Upper lobe of left lung (tissue), 6 donors: ENCODE measurements around the gene HPCA. TPM values are rescaled to one million over a fixed set of nuclear protein-coding genes. Genes with fewer than 3 reads are reported as not detected.

Experiments used
- ATAC-seq, 2 donors: fragments of 200-7000 bp; cut with Tn5 transposase; one replicate each; pipeline ENCODE4 v1.9.1; 2022; ENCODE audit warnings: mild to moderate bottlenecking in 2 of 2, moderate library complexity in 2 of 2; ENCODE audit not compliant: low FRiP score in 2 of 2
- DNase-seq, 2 donors: peaks; one replicate each; pipeline ENCODE4 v3.0.0-alpha.2; 2019 to 2020
- H3K27ac ChIP-seq, 4 donors: fragments of 200-600 bp; sonication (generic); one replicate each; pipeline ENCODE4 v1.5.1; 2016 to 2019
- H3K27me3 ChIP-seq, 4 donors: fragments of 200-600 bp; sonication (generic); one replicate each; pipeline ENCODE4 v1.5.1; 2017 to 2019
- H3K36me3 ChIP-seq, 4 donors: fragments of 200-600 bp; sonication (generic); one replicate each; pipeline ENCODE4 v1.5.1; 2016 to 2019
- H3K4me1 ChIP-seq, 4 donors: fragments of 200-600 bp; sonication (generic); one replicate each; pipeline ENCODE4 v1.5.1; 2018 to 2019
- H3K4me3 ChIP-seq, 4 donors: fragments of 200-600 bp; sonication (generic); one replicate each; pipeline ENCODE4 v1.5.1; 2017 to 2019; ENCODE audit warnings: mild to moderate bottlenecking in 2 of 4, moderate library complexity in 1 of 4
- H3K9me3 ChIP-seq, 4 donors: fragments of 200-600 bp; sonication (generic); one replicate each; pipeline ENCODE4 v1.5.1; 2018 to 2019
- EP300 ChIP-seq, 4 donors: sonication (generic); formaldehyde crosslinking; IDR thresholded peaks; one replicate each; pipeline ENCODE4 v1.5.1; 2017; ENCODE audit warnings: antibody characterized with exemption in 4 of 4, control low read depth in 2 of 4
- POLR2A ChIP-seq, 4 donors: fragments of 450-650 bp; IDR thresholded peaks; one replicate each; pipeline ENCODE4 v1.5.1; 2016 to 2017; ENCODE audit warnings: antibody characterized with exemption in 4 of 4, mild to moderate bottlenecking in 2 of 4
- POLR2AphosphoS5 ChIP-seq, 2 donors: sonication (generic); formaldehyde crosslinking; IDR thresholded peaks; one replicate each; pipeline ENCODE4 v1.5.1; 2017; ENCODE audit warnings: antibody characterized with exemption in 2 of 2
- WGBS, 2 donors: methylation state at CpG; one replicate each; pipeline ENCODE4 v1.1.5; 2017 to 2018; 5-methylcytosine and 5-hydroxymethylcytosine counted together
- total RNA-seq, 6 donors: library from RNA; depleted of rRNA in 4 of 6; stranded (reverse); fragments of >200 nt in 4 of 6; gene quantifications; one replicate each; pipeline versions ENCODE4 v1.1.0 to v1.2.1, GENCODE V29; 2016 to 2021
- TF ChIP-seq, protein P1 (sequence below), 6 experiments: fragments of 450-650 bp in 4 of 6; fragments of 200-600 bp in 2 of 6; sonication (generic) in 2 of 6; IDR thresholded peaks; one replicate each; pipeline ENCODE4 v1.5.1; 2016 to 2019; ENCODE audit warnings: antibody characterized with exemption in 6 of 6
- donor health status: DM: no; HTN: no; CAD: no; lungs with moderate emphysema.
- donor health status: DM: no; HTN: yes; CAD: no; lungs with severe emphysema.

The HPCA gene
- total RNA-seq, 6 donors from 2014 or later = not detected

DNA sequence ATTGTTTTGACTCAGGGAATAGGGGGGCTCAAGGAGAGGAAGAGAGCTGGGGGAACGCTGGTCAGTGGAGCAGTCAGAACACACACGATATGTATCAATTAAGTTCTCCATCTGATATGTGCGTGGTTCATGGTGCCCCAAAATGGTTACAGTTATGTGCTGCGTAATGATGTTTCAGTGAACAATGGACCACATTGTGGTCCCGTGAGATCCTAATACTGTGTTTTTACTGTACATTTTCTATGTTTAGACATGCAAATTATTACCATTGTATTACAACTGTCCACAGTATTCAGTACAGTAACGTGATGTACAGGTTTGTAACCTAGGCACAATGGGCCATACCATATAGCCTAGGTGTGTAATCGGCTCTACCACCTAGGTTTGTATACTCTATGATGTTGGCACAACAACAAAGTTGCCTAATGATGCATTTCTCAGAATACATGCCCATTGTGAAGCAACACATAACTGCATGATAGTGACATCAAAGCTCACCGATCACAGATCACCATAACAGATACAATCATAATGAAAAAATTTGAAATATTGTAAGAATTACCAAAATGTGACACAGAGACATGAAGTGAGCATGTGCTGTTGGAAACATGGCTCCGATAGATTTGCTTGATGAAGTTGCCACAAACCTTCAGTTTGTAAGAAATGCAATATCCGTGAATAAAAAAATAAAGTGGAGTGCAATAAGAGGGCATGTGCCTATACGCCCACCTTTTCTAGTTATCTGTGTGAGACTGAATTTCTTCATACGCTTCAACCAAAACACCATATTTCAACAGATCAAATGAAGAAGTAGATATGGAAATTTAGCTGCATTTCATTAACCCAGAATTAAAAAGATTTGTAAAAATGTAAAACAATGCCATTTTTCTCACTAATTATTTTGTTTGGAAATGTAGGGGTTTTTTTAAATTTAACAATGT lies 29.7 kb downstream of the HPCA start:
- Histone ChIP-seq H3K27me3 (no peaks in the 10 kb centered on the region), H3K27ac (no peak overlapping the region), H3K4me3 (no peak overlapping the region), H3K36me3 (no peaks in the 10 kb centered on the region), H3K4me1 (no peaks in the 10 kb centered on the region), H3K9me3 (no peaks in the 10 kb centered on the region)
- ATAC-seq (no peak), DNase-seq (no peak)
- 90 to 91% methylated on average over 12 of the region's 12 CpGs for whole genome bisulfite sequencing, 2 donors
- TF ChIP-seq POLR2A (IDR thresholded peaks at IDR 0.05) (no peak), EP300 (IDR thresholded peaks at IDR 0.05) (no peak), POLR2AphosphoS5 (IDR thresholded peaks at IDR 0.05) (no peak)
- TF ChIP-seq, protein P1, sequence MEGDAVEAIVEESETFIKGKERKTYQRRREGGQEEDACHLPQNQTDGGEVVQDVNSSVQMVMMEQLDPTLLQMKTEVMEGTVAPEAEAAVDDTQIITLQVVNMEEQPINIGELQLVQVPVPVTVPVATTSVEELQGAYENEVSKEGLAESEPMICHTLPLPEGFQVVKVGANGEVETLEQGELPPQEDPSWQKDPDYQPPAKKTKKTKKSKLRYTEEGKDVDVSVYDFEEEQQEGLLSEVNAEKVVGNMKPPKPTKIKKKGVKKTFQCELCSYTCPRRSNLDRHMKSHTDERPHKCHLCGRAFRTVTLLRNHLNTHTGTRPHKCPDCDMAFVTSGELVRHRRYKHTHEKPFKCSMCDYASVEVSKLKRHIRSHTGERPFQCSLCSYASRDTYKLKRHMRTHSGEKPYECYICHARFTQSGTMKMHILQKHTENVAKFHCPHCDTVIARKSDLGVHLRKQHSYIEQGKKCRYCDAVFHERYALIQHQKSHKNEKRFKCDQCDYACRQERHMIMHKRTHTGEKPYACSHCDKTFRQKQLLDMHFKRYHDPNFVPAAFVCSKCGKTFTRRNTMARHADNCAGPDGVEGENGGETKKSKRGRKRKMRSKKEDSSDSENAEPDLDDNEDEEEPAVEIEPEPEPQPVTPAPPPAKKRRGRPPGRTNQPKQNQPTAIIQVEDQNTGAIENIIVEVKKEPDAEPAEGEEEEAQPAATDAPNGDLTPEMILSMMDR (IDR thresholded peaks at IDR 0.05) = no peak

DNA sequence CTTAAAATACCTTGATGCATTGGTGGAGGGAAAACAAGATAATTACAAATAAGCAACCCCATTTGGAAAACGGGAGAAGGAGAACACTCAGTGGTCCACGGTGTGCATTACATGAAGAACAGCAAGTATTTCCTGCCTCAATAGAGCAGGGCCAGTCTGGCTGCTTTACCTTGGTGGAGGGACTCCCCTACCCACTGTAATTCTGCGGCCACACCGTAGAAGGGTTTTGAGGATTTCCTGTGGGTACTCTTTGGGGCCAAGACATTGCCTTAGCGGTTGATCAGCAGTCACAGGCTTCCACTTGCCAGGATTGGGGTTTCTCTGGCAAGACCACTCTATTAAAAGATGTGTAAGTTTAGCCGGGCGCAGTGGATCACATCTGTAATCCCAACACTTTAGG lies 31.2 kb downstream of the HPCA start:
- Histone ChIP-seq H3K27ac (no peak overlapping the region), H3K36me3 (no peaks in the 10 kb centered on the region), H3K9me3 (no peaks in the 10 kb centered on the region), H3K27me3 (no peaks in the 10 kb centered on the region), H3K4me1 (no peaks in the 10 kb centered on the region), H3K4me3 (no peak overlapping the region)
- ATAC-seq = peak in 1 of 2 donors; percentile 26
- DNase-seq = no peak
- TF ChIP-seq POLR2A (IDR thresholded peaks at IDR 0.05) (no peak), POLR2AphosphoS5 (IDR thresholded peaks at IDR 0.05) (no peak), EP300 (IDR thresholded peaks at IDR 0.05) (no peak)
- TF ChIP-seq, protein P1 (IDR thresholded peaks at IDR 0.05) = no peak
- WGBS, 2 donors = 40 to 62% methylated on average over 4 to 7 of the region's 7 CpGs

GRCh38 chr1:32918179-32918578 lies 31.9 kb downstream of the HPCA start:
- 42 to 55% methylated on average over 1 of the region's 1 CpG for WGBS, 2 donors
- DNase-seq (no peak), ATAC-seq (no peak)
- Histone ChIP-seq H3K4me3 (no peak overlapping the region), H3K4me1 (no peaks in the 10 kb centered on the region), H3K9me3 (no peaks in the 10 kb centered on the region), H3K36me3 (no peaks in the 10 kb centered on the region), H3K27ac (no peak overlapping the region), H3K27me3 (peaks cover 0 to 4% (median 0%) of the 10 kb centered on the region in 4 donors)
- TF ChIP-seq, protein P1 (IDR thresholded peaks at IDR 0.05) = no peak
- TF ChIP-seq POLR2AphosphoS5 (IDR thresholded peaks at IDR 0.05) (no peak), EP300 (IDR thresholded peaks at IDR 0.05) (no peak), POLR2A (IDR thresholded peaks at IDR 0.05) (no peak)

DNA sequence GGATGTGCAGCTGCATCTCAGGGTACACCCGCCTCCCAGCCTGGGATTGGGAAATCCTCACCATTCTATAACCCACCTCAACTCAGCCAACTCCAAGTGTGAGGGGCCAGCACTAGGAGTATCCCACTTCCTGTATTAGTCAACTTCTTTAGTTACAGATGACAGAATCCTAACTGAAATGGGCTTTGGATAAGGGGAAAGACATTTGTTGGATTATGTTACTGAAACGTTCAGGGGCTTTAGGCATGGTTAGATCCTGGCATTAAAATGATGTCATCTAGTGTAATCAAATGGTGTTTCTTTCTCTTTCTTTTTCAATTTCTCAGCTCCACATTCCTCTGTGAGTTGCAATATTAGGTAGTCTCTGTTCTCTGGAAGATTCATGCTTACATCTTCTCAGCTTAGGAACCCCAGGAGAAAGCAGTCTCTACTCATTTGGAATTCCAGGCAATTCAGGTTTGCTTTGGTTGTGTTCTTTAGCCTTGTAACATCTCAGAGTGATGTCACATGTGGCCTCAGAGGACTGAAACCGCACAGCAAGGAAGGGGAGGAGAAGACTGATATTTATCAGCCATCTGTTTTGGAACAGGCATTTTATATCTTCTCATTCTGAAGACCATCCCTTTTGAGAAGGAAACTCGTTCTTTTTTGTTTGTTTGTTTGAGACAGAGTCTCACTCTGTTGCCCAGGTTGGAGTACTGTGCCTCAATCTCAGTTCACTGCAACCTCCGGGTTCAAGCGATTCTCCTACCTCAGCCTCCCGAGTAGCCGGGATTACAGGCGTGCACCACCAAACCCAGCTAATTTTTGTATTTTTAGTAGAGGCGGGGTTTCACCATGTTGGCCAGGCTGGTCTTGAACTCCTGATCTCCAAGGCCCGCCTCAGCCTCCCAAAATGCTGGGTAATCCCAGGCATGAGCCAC lies 33.8 kb downstream of the HPCA start:
- Histone ChIP-seq H3K4me3 (no peak overlapping the region), H3K36me3 (no peaks in the 10 kb centered on the region), H3K4me1 (peaks cover 0 to 8% (median 6%) of the 10 kb centered on the region in 4 donors), H3K27ac (no peak overlapping the region), H3K27me3 (peaks cover 0 to 9% (median 2%) of the 10 kb centered on the region in 4 donors), H3K9me3 (no peaks in the 10 kb centered on the region)
- ATAC-seq = peak in 1 of 2 donors; percentile 82
- TF ChIP-seq EP300 (IDR thresholded peaks at IDR 0.05) (no peak), POLR2A (IDR thresholded peaks at IDR 0.05) (no peak), POLR2AphosphoS5 (IDR thresholded peaks at IDR 0.05) (no peak)
- TF ChIP-seq, protein P1 (IDR thresholded peaks at IDR 0.05) = no peak
- WGBS, 2 donors = 84% methylated on average over 11 of the region's 11 CpGs
- DNase-seq = no peak
